Neural progenitor cell (in vitro differentiated cells): ENCODE data around the gene KCNAB1.

ENCODE experiments used
- CTCF ChIP-seq: fragments of 200-600 bp; sonication (generic); IDR thresholded peaks from 2 replicates; pipeline ENCODE4 v1.5.1; 2017; ENCODE audit warnings: antibody characterized with exemption, mild to moderate bottlenecking
- EZH2 ChIP-seq: fragments of 200-600 bp; sonication (generic); IDR thresholded peaks from 2 replicates; pipeline ENCODE4 v1.6.1; 2017; ENCODE audit warnings: antibody characterized with exemption, mild to moderate bottlenecking, moderate library complexity
- EZH2phosphoT487 ChIP-seq: fragments of 200-600 bp; sonication (generic); IDR thresholded peaks from 2 replicates; pipeline ENCODE4 v1.6.1; 2017; ENCODE audit warnings: antibody characterized with exemption

- TF ChIP-seq CTCF (no peak), EZH2 (no peak), EZH2phosphoT487 (no peak)
Measured at GRCh38 chr3:156548041-156548687, 427.8 kb downstream of the KCNAB1 start.
